GM18499 (cell line): Measurements from ENCODE around the gene FIBIN.

Experiments used
- ATAC-seq: cut with Tn5 transposase; IDR thresholded peaks from one replicate; pipeline ENCODE4 v1.9.1; 2021; ENCODE audit warnings: moderate number of reproducible peaks; ENCODE audit not compliant: insufficient read depth, unreplicated experiment

The FIBIN gene

GRCh38 chr11:27018902-27019529, 25.1 kb downstream of the FIBIN start:
- no peak for ATAC-seq

GRCh38 chr11:27020751-27021150, 26.8 kb downstream of the FIBIN start:
- ATAC-seq: no peak

- ATAC-seq: no peak
Observed at GRCh38 chr11:27022659-27023251, 28.8 kb downstream of the FIBIN start.

DNA sequence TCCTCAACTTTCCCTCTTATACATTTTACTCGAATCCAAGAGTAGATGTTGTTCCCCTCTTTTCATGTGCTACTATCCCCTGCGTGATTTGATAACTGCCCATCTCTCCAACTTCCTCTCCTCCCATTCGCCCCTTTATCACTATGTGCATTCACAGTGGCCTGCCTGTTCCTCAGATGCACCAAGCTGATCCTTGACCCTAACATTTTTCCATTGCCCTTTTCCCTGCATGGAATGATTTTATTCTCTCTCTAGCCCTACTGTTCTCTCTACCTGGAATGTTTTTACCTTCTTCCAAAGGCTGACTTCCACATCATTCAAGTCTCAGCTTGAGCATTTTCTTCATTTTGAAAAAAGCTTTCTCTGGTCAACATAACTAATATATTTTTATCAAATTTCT, 31.0 kb downstream of the FIBIN start:
- no peak for ATAC-seq

DNA sequence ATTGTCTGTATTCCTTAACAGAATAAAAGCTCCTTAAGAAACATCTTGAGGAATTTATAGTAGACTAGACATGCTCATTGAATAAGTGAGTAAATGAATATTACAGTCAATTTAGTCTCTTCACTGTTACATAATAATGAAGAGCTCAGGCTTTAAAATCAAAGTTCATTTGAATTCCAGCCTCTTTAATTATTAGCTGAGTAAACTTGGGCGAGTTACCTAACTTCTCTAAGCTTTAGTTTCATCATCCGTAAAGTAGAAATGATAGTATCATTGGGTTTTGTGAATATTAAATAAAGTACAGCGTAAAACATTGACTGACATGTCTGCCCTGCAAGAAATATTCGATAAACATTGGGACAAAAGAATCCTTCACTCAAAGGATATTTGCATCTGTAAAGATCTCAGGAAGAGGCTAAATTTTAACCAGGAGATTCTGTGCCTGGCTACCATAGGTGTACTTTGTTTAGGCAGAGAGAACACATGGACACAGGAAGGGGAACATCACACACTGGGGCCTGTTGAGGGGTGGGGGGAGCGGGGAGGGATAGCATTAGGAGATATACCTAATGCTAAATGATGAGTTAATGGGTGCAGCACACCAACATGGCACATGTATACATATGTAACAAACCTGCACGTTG, 31.5 kb downstream of the FIBIN start:
- no peak for ATAC-seq

GRCh38 chr11:27025957-27026733, 32.2 kb downstream of the FIBIN start:
- ATAC-seq: no peak

DNA sequence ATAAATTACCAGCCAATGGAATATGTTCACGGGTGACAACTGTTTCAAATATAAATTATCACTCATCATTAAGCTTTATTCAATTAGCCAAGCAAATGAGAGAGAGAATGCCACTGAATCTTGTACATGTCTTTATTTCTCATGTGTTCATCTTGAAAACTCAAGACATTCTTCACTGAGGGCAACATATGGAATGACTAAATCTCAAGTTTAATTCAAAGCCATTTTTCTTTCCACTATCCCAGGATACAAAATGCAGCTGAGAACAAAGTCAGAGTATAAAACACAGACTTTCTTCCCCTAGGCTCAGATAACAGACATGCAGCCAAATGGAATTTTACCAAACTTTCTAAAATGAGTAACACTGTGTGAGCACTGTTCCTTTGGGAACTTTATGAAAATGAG, 34.7 kb downstream of the FIBIN start:
- no peak for ATAC-seq

GRCh38 chr11:27029966-27030365, 36.1 kb downstream of the FIBIN start:
- no peak for ATAC-seq

- ATAC-seq: no peak
Observed at GRCh38 chr11:27031754-27032153, 37.8 kb downstream of the FIBIN start.

- ATAC-seq: no peak
Observed at GRCh38 chr11:27039873-27040272, 46.0 kb downstream of the FIBIN start.

- no peak for ATAC-seq
Observed at GRCh38 chr11:27040302-27041115, 46.6 kb downstream of the FIBIN start, which contains the start of gene BBOX1. Gene BBOX1 (plus strand): TSS chr11:27040815. CDS start chr11:27055431, 14,616 bp downstream.

- no peak for ATAC-seq
Observed at GRCh38 chr11:27041141-27041899, 47.4 kb downstream of the FIBIN start.
